ENCODE data around the gene FRMPD1.

FRMPD1 gene

DNA sequence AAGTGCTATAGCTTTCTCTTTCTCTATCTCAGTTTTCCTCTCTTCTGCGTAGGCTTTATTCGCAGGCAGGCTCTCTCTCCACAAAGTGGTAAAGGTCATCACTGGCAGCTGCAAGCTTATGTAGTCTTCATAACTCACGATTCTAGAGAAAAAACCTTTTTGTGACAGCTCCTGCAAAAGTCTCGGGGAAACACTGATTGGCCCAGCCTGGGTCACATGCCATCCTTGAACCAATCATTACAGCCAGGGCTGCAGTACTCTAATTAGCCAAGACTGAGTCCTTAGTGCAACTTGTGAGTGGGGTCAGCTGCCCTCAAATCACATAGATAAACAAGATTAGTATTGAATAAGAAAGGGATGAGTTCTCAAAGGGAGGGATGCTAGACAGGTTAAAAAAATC, 18.3 kb upstream of the FRMPD1 start:
- DNase-seq (ENCODE audit: extremely low read depth in 1 of 2, low read depth in 1 of 2) = no peak

- no peak for DNase-seq (ENCODE audit: extremely low read depth in 1 of 2, low read depth in 1 of 2)
Measured at GRCh38 chr9:37635808-37636207, 14.9 kb upstream of the FRMPD1 start.

DNA sequence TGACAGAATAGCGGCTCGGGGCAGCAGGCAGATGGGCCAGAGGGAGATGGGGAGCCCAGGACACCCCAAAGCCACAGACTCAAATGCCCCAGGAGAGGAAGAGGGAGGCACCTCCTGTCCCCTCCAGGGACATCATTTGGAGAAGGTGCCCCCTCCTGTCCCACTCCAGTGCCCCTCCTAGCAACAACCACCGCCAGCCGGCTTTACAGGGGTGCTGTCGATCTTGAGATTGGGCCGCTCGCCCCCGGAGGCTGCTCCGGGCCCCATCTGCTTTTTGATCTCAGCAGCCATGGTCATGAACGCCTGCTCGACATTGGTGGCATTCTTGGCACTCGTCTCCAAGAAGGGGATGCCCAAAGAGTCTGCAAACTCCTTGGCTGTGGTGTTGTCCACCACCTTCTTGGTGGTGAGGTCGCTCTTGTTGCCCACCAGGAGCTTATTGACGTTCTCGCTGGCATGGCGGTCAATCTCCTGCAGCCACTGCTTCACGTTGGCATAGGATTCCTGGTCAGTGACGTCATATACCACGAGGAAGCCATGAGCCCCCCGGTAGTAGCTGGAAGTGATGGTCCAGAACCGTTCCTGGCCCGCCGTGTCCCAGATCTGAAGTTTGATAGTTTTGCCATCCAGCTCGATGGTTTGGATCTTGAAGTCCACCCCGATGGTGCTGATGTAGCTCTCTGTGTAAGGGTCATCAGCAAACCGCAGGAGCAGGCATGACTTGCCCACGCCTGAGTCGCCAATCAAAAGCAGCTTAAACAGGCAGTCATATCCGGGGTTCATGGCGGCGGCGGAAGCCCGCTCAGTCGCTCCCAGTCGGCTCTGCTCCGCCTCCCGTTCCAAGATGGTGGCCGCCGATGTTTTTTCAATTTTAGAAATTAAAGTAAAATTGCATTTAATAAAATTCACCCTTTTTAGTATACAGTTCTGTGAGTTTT, 14.0 kb upstream of the FRMPD1 start:
- no peak for DNase-seq (ENCODE audit: extremely low read depth in 1 of 2, low read depth in 1 of 2)

- DNase-seq (ENCODE audit: extremely low read depth in 1 of 2, low read depth in 1 of 2) = no peak
Measured at GRCh38 chr9:37639109-37639762, 11.5 kb upstream of the FRMPD1 start.

GRCh38 chr9:37639841-37640240, 10.9 kb upstream of the FRMPD1 start:
- DNase-seq (ENCODE audit: extremely low read depth in 1 of 2, low read depth in 1 of 2) = no peak

- no peak for DNase-seq (ENCODE audit: extremely low read depth in 1 of 2, low read depth in 1 of 2)
Measured at GRCh38 chr9:37640246-37640645, 10.5 kb upstream of the FRMPD1 start.

DNA sequence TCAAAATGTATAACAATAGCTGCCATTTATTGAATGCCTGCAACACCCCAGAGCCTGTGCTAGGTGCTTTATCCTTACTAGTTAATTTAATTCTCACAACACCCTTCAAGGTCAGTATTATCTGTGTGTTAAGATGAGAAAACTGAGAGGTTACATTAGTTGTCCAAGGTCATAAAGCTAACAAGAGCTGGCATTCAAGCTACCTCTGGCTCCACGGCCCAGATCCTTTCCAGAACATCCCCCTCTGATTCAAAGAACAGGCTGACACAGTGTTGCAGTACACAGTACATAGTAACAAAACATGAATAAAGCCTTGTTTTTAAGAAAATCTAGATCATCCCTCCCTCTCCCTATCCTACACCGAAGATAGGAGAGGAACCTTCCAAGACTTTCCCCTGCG, 9.4 kb upstream of the FRMPD1 start:
- DNase-seq (ENCODE audit: extremely low read depth in 1 of 2, low read depth in 1 of 2) = no peak

DNA sequence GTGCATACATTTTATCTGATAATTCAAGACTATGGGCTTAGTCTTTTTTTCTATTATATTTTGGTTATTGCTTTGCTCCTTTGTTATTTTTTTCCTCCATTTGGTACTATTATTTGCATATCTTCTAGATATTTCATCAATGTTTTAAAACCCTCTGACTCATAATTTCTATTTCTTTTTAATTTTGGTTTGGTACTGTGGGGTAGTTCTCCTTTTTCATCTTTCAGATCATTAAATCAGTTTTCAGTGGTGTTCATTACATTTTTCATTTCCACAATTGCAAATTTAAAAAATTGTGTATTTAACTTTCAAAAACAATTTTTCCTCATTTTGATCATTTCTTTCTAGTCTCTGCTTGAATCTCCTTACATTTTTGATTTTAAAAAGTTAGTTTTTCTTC, 7.5 kb upstream of the FRMPD1 start:
- no peak for DNase-seq (ENCODE audit: extremely low read depth in 1 of 2, low read depth in 1 of 2)

DNA sequence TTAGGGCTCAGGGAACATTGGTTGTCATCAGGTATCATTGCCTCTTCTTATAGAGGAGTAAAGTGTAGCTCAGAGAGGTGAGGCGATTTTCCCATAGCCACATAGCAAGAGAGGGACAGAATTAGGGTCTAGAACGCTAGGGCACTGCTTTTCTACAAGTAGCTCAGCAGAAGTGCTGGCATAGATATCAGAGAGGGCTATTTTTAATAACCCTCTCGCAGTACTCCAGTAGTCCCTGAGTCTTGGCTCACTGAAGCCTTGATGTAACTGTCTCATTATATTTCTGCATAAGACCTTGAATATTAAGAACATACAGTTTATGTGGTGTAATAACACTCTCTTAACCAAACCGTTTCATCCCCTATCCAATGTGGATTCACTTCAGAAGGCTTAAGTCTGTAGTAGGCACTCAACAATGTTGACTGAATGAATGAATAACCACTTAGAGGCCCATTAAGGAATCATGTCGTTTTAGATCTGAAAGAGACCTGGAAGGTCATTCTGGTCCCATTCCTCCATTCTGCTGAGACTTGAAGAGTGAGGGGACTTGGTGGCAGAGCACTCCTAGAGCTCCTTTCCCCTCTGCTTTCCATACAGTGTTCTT, 4.7 kb upstream of the FRMPD1 start:
- DNase-seq (ENCODE audit: extremely low read depth in 1 of 2, low read depth in 1 of 2) = no peak

DNA sequence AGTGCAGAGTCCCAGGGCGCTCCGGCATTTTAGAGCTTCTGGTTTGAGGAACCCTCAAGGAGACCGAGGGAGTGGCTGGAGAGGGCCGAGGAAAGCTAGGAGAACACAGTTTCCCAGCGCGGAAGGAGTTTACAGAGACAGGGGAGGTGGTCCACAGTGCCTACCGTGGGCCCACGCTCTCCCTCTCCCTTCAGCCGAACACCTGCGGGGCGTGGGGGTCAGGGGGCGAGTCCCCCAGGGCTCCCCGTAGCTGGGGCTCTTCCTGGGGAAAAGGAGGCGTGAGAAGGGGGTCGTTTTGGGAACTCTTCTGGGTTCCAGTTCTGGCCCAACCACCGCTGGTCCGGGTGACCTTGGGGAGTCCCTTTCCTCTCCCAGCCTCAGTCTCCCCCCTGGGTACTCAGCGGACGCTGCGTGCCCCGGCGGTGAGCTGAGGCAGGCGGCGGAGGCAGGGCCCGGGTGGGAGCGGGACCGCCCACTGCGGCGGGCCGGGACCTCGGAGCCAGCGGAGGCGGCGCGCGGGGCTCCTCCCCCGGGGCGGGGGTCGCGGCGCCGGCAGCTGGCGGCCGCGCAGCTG, 368 bp upstream of the FRMPD1 start:
- DNase-seq (ENCODE audit: extremely low read depth in 1 of 2, low read depth in 1 of 2) = no peak

- no peak for DNase-seq (ENCODE audit: extremely low read depth in 1 of 2, low read depth in 1 of 2)
Measured at GRCh38 chr9:37652261-37652660, 1.5 kb downstream of the FRMPD1 start.

DNA sequence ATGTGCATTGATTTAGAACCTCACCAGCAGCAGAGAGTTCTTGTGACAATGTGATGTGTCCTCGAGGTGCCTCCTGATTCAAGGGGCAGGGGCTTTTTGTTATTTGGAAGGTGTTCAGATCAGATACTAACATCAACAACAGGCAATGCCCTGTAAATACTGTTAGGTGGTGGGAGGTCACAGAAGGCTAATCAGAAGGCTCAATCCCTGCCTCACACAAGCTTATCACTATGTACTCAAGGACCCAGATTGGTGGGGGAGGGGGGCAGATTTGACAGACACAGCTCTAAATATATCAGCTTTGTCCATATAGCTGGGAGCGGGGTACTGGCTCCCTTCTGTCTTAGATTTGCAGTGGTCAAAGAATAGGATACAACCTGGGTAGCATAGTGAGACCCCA, 2.6 kb downstream of the FRMPD1 start:
- no peak for DNase-seq (ENCODE audit: extremely low read depth in 1 of 2, low read depth in 1 of 2)

- DNase-seq (ENCODE audit: extremely low read depth in 1 of 2, low read depth in 1 of 2) = no peak
Measured at GRCh38 chr9:37656936-37657335, 6.2 kb downstream of the FRMPD1 start.

- DNase-seq (ENCODE audit: extremely low read depth in 1 of 2, low read depth in 1 of 2) = no peak
Measured at GRCh38 chr9:37660691-37661090, 9.9 kb downstream of the FRMPD1 start.

DNA sequence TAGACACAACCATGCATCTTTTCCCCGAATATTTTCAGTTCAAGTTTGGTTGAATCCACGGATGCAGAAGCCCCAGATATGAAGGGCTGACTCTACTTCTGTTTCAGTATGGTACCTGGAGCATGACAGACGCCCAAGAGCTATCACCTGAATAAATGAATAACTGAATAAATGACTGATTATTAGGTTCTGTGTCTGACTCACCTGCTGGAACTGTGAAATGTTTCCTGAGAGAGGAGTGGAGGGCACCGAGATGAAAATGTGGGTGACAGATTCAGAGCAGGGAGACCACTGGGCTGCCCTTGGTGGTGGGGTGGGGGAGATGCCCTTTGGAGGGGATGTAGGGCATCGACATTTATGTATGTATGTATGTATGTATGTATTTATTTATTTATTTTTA, 13.2 kb downstream of the FRMPD1 start:
- no peak for DNase-seq (ENCODE audit: extremely low read depth in 1 of 2, low read depth in 1 of 2)

DNA sequence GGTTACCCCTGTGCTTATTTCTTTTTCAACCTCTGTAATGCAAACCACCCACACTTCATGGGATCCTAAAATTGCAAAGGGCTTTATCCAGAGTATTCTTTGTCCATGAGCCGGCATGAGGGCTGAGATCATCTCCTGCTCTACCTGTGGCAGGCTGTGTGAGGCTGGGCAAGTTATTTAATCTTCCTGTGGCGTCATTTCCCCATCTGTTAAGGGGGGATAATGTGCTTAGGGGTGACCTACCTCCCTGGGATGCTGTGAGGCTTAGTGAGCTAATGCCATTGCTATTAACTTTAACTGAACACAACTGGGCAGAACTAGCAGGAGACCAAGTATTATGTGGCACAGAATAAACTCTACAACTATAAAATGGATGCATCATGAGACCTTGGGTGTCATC, 17.0 kb downstream of the FRMPD1 start:
- DNase-seq (ENCODE audit: extremely low read depth in 1 of 2, low read depth in 1 of 2) = no peak

- no peak for DNase-seq (ENCODE audit: extremely low read depth in 1 of 2, low read depth in 1 of 2)
Measured at GRCh38 chr9:37668116-37668601, 17.4 kb downstream of the FRMPD1 start.

DNA sequence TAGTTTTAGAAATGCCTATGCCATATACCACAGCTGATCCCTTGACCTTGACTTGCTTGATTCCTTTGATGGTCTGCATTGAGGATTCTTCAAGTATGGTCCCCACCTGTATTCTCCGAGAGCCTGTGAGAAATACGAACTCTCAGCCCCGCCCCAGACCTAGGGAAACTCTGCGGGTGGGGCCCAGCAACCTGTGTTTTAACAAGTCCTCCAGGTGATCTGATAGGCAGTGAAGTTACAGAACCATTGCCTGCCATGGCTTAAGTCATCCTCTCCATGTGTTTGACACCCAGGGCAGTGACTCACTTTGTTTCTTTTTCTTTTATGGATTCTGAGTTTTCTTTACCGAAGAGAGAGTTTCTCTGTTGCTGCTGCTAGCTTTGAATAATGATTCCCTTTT, 18.5 kb downstream of the FRMPD1 start:
- no peak for DNase-seq (ENCODE audit: extremely low read depth in 1 of 2, low read depth in 1 of 2)

DNA sequence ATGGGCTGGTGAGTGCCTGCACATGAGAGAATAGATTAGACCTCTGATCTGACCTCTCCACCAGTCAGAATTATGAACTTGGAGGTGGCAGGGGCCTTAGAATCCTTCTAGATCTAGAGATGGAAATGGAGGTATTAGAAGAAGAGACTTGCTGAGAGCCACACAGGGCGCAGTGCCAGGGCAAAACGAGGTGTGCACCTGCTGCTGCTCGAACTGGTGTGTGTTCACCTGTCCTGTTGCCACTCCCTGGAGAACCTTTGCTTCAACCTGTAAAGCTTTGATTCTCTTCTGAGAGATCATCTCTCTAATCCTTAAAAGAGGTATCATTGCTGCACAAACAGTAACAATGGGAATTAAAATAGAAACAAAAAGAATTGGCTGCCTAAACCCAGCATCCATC, 24.9 kb downstream of the FRMPD1 start:
- no peak for DNase-seq (ENCODE audit: extremely low read depth in 1 of 2, low read depth in 1 of 2)

- no peak for DNase-seq (ENCODE audit: extremely low read depth in 1 of 2, low read depth in 1 of 2)
Measured at GRCh38 chr9:37676411-37676830, 25.7 kb downstream of the FRMPD1 start.

GRCh38 chr9:37677435-37677834, 26.7 kb downstream of the FRMPD1 start:
- DNase-seq (ENCODE audit: extremely low read depth in 1 of 2, low read depth in 1 of 2) = no peak
